BJ (cell line): ENCODE measurements around the gene RASSF6. TPM values are rescaled to one million over a fixed set of nuclear protein-coding genes. Genes with fewer than 3 reads are reported as not detected.

Experiments
- CTCF ChIA-PET: fragments of 350-600 bp; formaldehyde crosslinking; extraction: SDS; loops from one replicate; lab custom pipeline; 2021; ENCODE audit warnings: antibody characterized with exemption, inconsistent platforms; lab: Yijun Ruan, JAX
- POLR2A ChIA-PET: fragments of 300-600 bp; sonication (Branson Sonifier 250); formaldehyde crosslinking; extraction: SDS; loops from one replicate; lab custom pipeline; 2021; ENCODE audit warnings: antibody characterized with exemption; lab: Charles Lee
- DNase-seq: peaks from one replicate; pipeline ENCODE4 v3.0.0-alpha.2; 2011; ENCODE audit warnings: low read depth
- H3K27me3 ChIP-seq: 2 replicates; pipeline ENCODE4 v1.6.0; 2011; ENCODE audit warnings: low read length; ENCODE audit not compliant: control insufficient read depth, insufficient read depth
- H3K36me3 ChIP-seq: 2 replicates; pipeline ENCODE4 v1.5.1; 2011; ENCODE audit warnings: low read length; ENCODE audit not compliant: control insufficient read depth, insufficient read depth
- H3K4me3 ChIP-seq: 2 replicates; pipeline ENCODE4 v1.5.1; 2011; ENCODE audit warnings: low read depth, mild to moderate bottlenecking, control low read depth, low read length
- CTCF ChIP-seq: IDR thresholded peaks from 2 replicates; pipeline ENCODE4 v1.5.1; 2011; ENCODE audit warnings: low read depth, mild to moderate bottlenecking, control low read depth, inconsistent platforms, low read length, moderate library complexity; ENCODE audit not compliant: insufficient read depth
- polyA plus RNA-seq: library from polyadenylated mRNA; depleted of rRNA; stranded (reverse); fragments of >200 nt; gene quantifications from 2 replicates; pipeline ENCODE4 v1.2.3, GENCODE V29; 2011

The RASSF6 gene
- polyA plus RNA-seq, 1 experiment: not detected

GRCh38 chr4:73621357-73621756 lies 1.1 kb upstream of the RASSF6 start:
- DNase-seq: no peak
- Histone ChIP-seq H3K36me3 (no peaks in the 10 kb centered on the region), H3K4me3 (no peak overlapping the region), H3K27me3 (peaks cover 8% of the 10 kb centered on the region)
- no peak for TF ChIP-seq CTCF
- POLR2A ChIA-PET: no interaction called here
- CTCF ChIA-PET: no interaction called here

GRCh38 chr4:73619346-73619745 lies 890 bp downstream of the RASSF6 start:
- Histone ChIP-seq H3K36me3 (no peaks in the 10 kb centered on the region), H3K27me3 (peaks cover 8% of the 10 kb centered on the region), H3K4me3 (no peak overlapping the region)
- DNase-seq: no peak
- ChIA-PET POLR2A (no interaction called here), CTCF (no interaction called here)
- TF ChIP-seq CTCF: no peak

- no peak for TF ChIP-seq CTCF
- no peaks in the 10 kb centered on the region for H3K36me3 ChIP-seq
- ChIA-PET CTCF (no interaction called here), POLR2A (no interaction called here)
- no peak for DNase-seq
- H3K27me3 ChIP-seq: peaks cover 7% of the 10 kb centered on the region
- H3K4me3 ChIP-seq: no peak overlapping the region
Observed at GRCh38 chr4:73617256-73617655, 3.0 kb downstream of the RASSF6 start.

GRCh38 chr4:73615613-73616012 lies 4.6 kb downstream of the RASSF6 start:
- H3K27me3 ChIP-seq: peaks cover 6% of the 10 kb centered on the region
- no peak for TF ChIP-seq CTCF
- no peak overlapping the region for H3K4me3 ChIP-seq
- POLR2A ChIA-PET: no interaction called here
- H3K36me3 ChIP-seq: no peaks in the 10 kb centered on the region
- no peak for DNase-seq
- CTCF ChIA-PET: no interaction called here

- no peak for DNase-seq
- no peak overlapping the region for H3K4me3 ChIP-seq
- H3K27me3 ChIP-seq: peaks cover 5% of the 10 kb centered on the region
- no peak for TF ChIP-seq CTCF
- CTCF ChIA-PET: interaction anchor here (0.9 kb wide), 1 partner anchor 21 kb away, joined by 3 read pairs; no protein-coding TSS in a partner anchor
- no peaks in the 10 kb centered on the region for H3K36me3 ChIP-seq
- POLR2A ChIA-PET: no interaction called here
Observed at GRCh38 chr4:73614311-73614867, 5.8 kb downstream of the RASSF6 start.
